Hepatocyte (in vitro differentiated cells): Measurements from ENCODE around the gene SLC25A28. TPM values are rescaled to one million over a fixed set of nuclear protein-coding genes. Genes with fewer than 3 reads are reported as not detected.

Source experiments
- DNase-seq: peaks from one replicate; pipeline ENCODE4 v3.0.0-alpha.2; 2016; ENCODE audit warnings: low spot score
- H2AFZ ChIP-seq: fragments of 200-600 bp; sonication (generic); 2 replicates; pipeline ENCODE4 v1.6.0; 2016; ENCODE audit warnings: antibody characterized with exemption, mild to moderate bottlenecking
- H3K27ac ChIP-seq: fragments of 200-600 bp; sonication (generic); 2 replicates; pipeline ENCODE4 v1.5.1; 2016; ENCODE audit warnings: mild to moderate bottlenecking
- H3K27me3 ChIP-seq: fragments of 200-600 bp; sonication (generic); 2 replicates; pipeline ENCODE4 v1.6.1; 2016
- H3K36me3 ChIP-seq: fragments of 200-600 bp; sonication (generic); replicated peaks from 2 replicates; pipeline ENCODE4 v1.5.1; 2016; ENCODE audit warnings: low read depth; ENCODE audit not compliant: insufficient read depth
- H3K4me1 ChIP-seq: fragments of 200-600 bp; sonication (generic); 2 replicates; pipeline ENCODE4 v1.5.1; 2016; ENCODE audit warnings: mild to moderate bottlenecking, moderate library complexity; ENCODE audit not compliant: insufficient read depth
- H3K4me2 ChIP-seq: fragments of 200-600 bp; sonication (generic); 2 replicates; pipeline ENCODE4 v1.6.0; 2016
- H3K4me3 ChIP-seq: fragments of 200-600 bp; sonication (generic); 2 replicates; pipeline ENCODE4 v1.5.1; 2016; ENCODE audit warnings: mild to moderate bottlenecking
- H3K79me2 ChIP-seq: fragments of 200-600 bp; sonication (generic); 2 replicates; pipeline ENCODE4 v1.6.0; 2017; ENCODE audit warnings: mild to moderate bottlenecking
- H3K9me2 ChIP-seq: fragments of 200-600 bp; sonication (generic); replicated peaks from 2 replicates; pipeline ENCODE4 v1.6.0; 2017; ENCODE audit warnings: mild to moderate bottlenecking; ENCODE audit not compliant: insufficient read depth
- H3K9me3 ChIP-seq: fragments of 200-600 bp; sonication (generic); 2 replicates; pipeline ENCODE4 v1.5.1; 2016; ENCODE audit warnings: low read depth, mild to moderate bottlenecking
- H4K20me1 ChIP-seq: fragments of 200-600 bp; sonication (generic); 2 replicates; pipeline ENCODE4 v1.6.0; 2016; ENCODE audit warnings: mild to moderate bottlenecking; ENCODE audit not compliant: insufficient read depth, poor library complexity, severe bottlenecking
- EZH2 ChIP-seq: fragments of 200-600 bp; sonication (generic); IDR thresholded peaks from 2 replicates; pipeline ENCODE4 v1.6.1; 2016; ENCODE audit warnings: antibody characterized with exemption, mild to moderate bottlenecking, borderline replicate concordance
- EZH2phosphoT487 ChIP-seq: fragments of 200-600 bp; sonication (generic); IDR thresholded peaks from one replicate; pipeline ENCODE4 v1.6.1; 2018; ENCODE audit warnings: antibody characterized with exemption, mild to moderate bottlenecking, low read depth, moderate library complexity; ENCODE audit not compliant: unreplicated experiment, severe bottlenecking
- WGBS: methylation state at CpG from one replicate; pipeline ENCODE4 v1.1.6; 2016; ENCODE audit warnings: low lambda C conversion rate; ENCODE audit errors: missing lambda C conversion rate; 5-methylcytosine and 5-hydroxymethylcytosine counted together
- polyA plus RNA-seq: library from polyadenylated mRNA; unstranded; fragments of >200 nt; fragmentation: Nextera tagmentation; extraction: Ambion mirVana; gene quantifications from 2 replicates; pipeline ENCODE4 v1.2.1, GENCODE V29; 2016
- total RNA-seq: library from RNA; depleted of rRNA; stranded (reverse); fragments of >200 nt; gene quantifications from 2 replicates; pipeline ENCODE4 v1.2.3, GENCODE V29; 2014
- TF ChIP-seq, protein P1 (sequence below): fragments of 200-600 bp; sonication (generic); IDR thresholded peaks from 2 replicates; pipeline ENCODE4 v1.5.1; 2016; ENCODE audit warnings: antibody characterized with exemption, mild to moderate bottlenecking; ENCODE audit not compliant: poor library complexity

The SLC25A28 gene
- total and polyA plus RNA-seq, 2 experiments from 2014 or later, result 15.8 to 33.7 TPM

DNA sequence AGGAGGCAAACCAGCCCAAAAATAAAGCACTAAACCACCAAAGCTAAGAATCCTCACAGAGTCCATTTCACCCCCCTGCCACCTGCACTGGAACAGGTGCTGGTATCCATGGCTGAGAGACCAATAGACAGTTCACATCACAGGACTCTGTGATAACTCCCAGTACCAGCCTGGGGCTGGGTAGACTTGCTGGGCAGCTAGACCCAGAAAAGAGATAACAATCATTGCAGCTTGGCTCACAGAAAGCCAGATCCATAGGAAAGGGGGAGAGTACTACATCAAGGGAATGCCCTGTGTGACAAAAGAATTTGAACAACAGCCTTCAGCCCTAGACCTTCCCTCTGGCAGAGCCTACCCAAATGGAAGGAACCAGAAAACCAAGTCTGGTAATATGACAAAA, 13.6 kb upstream of the SLC25A28 start:
- no peak overlapping the region for H3K4me2 ChIP-seq
- H3K4me1 ChIP-seq, result no peaks in the 10 kb centered on the region
- H3K27me3 ChIP-seq, result no peaks in the 10 kb centered on the region
- no peaks in the 10 kb centered on the region for H3K9me2 ChIP-seq
- H2AFZ ChIP-seq, result no peak overlapping the region
- H3K79me2 ChIP-seq, result no peaks in the 10 kb centered on the region
- TF ChIP-seq, protein P1, sequence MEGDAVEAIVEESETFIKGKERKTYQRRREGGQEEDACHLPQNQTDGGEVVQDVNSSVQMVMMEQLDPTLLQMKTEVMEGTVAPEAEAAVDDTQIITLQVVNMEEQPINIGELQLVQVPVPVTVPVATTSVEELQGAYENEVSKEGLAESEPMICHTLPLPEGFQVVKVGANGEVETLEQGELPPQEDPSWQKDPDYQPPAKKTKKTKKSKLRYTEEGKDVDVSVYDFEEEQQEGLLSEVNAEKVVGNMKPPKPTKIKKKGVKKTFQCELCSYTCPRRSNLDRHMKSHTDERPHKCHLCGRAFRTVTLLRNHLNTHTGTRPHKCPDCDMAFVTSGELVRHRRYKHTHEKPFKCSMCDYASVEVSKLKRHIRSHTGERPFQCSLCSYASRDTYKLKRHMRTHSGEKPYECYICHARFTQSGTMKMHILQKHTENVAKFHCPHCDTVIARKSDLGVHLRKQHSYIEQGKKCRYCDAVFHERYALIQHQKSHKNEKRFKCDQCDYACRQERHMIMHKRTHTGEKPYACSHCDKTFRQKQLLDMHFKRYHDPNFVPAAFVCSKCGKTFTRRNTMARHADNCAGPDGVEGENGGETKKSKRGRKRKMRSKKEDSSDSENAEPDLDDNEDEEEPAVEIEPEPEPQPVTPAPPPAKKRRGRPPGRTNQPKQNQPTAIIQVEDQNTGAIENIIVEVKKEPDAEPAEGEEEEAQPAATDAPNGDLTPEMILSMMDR, result no peak
- no peak for TF ChIP-seq EZH2phosphoT487
- no peak for TF ChIP-seq EZH2
- no peak overlapping the region for H3K27ac ChIP-seq
- H3K36me3 ChIP-seq, result no peaks in the 10 kb centered on the region
- no peak overlapping the region for H3K4me3 ChIP-seq
- no peaks in the 10 kb centered on the region for H3K9me3 ChIP-seq
- H4K20me1 ChIP-seq, result no peaks in the 10 kb centered on the region
- DNase-seq, result no peak

DNA sequence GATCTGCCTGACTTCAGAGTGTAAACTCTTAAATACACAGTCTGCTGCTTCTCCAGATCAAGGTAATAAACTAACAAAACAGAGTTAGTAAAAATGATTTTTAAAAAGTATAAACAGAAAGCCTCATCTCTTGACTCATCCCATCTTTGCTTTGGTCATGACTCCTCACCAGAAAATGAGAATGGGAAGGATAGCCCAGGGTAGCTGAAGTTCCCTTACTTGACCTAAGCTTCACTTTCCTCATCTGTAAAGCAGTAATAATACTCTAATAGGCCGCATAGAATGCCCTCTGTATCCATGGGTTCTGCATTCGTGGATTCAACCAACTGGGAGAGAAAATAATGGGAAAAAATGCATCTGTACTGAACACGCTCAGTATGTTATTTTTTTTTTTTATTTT, 11.3 kb upstream of the SLC25A28 start:
- 90% methylated on average over 3 of the region's 3 CpGs for WGBS
- no peaks in the 10 kb centered on the region for H3K9me3 ChIP-seq
- no peaks in the 10 kb centered on the region for H3K79me2 ChIP-seq
- no peaks in the 10 kb centered on the region for H3K36me3 ChIP-seq
- TF ChIP-seq EZH2phosphoT487 (no peak), EZH2 (no peak)
- TF ChIP-seq, protein P1, result no peak
- H3K27ac ChIP-seq, result no peak overlapping the region
- H3K4me1 ChIP-seq, result no peaks in the 10 kb centered on the region
- no peaks in the 10 kb centered on the region for H4K20me1 ChIP-seq
- no peak overlapping the region for H3K4me3 ChIP-seq
- no peaks in the 10 kb centered on the region for H3K9me2 ChIP-seq
- H3K4me2 ChIP-seq, result no peak overlapping the region
- no peak for DNase-seq
- no peaks in the 10 kb centered on the region for H3K27me3 ChIP-seq
- H2AFZ ChIP-seq, result no peak overlapping the region

DNA sequence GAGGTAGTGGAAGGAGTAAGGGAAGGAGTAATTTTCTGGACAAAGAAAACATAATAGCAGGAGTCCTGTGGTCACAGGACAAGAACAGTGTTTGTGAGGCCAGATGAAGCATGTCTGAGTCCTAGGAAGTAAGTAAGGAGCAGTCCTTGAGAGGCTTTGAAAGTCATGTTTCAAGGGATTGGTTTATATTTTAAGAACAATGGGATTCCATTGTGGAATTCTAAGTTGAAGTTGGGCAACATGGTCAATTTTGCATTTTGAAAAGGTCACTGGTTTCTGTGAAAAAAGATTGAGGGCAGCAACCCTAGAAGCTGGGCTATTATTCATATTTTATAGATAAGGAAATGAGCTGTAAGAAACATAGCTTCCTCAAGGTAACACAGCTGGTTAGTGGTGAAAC, 10.8 kb upstream of the SLC25A28 start:
- H2AFZ ChIP-seq, result no peak overlapping the region
- DNase-seq, result no peak
- H3K4me3 ChIP-seq, result no peak overlapping the region

More for the DNA sequence above, 10.8 kb upstream of the SLC25A28 start:
- H3K9me3 ChIP-seq, result no peaks in the 10 kb centered on the region
- H3K4me1 ChIP-seq, result no peaks in the 10 kb centered on the region
- no peaks in the 10 kb centered on the region for H3K27me3 ChIP-seq
- H3K4me2 ChIP-seq, result no peak overlapping the region
- no peaks in the 10 kb centered on the region for H4K20me1 ChIP-seq
- H3K79me2 ChIP-seq, result no peaks in the 10 kb centered on the region
- H3K36me3 ChIP-seq, result no peaks in the 10 kb centered on the region
- H3K27ac ChIP-seq, result no peak overlapping the region
- TF ChIP-seq EZH2phosphoT487 (no peak), EZH2 (no peak)
- TF ChIP-seq, protein P1, result no peak
- H3K9me2 ChIP-seq, result no peaks in the 10 kb centered on the region
